Naive thymus-derived CD4-positive, alpha-beta T cell (primary cell): ENCODE data around the gene DYNC1I1. TPM values are rescaled to one million over a fixed set of nuclear protein-coding genes. Genes with fewer than 3 reads are reported as not detected.

Source experiments
- ATAC-seq: fragments of 150-1000 bp; cut with Tn5 transposase; 2 replicates; pipeline ENCODE4 v1.10.0; 2021; ENCODE audit warnings: mild to moderate bottlenecking, moderate library complexity
- CTCF ChIA-PET: fragments of 350-600 bp; sonication (Branson Sonifier 250); formaldehyde crosslinking; loops from one replicate; lab custom pipeline; 2021; ENCODE audit warnings: antibody characterized with exemption; lab: Charles Lee
- POLR2A ChIA-PET: fragments of 350-600 bp; sonication (Branson Sonifier 250); formaldehyde crosslinking; loops from one replicate; lab custom pipeline; 2021; ENCODE audit warnings: antibody characterized with exemption, inconsistent platforms; lab: Charles Lee
- DNase-seq, 9 donors: peaks; one replicate each; pipeline versions ENCODE4 v3.0.0 to v3.0.0-alpha.2; 2020 to 2022; ENCODE audit warnings: mixed read lengths in 1 of 9
- H3K27ac ChIP-seq: one replicate; pipeline ENCODE4 v1.7.0; 2013; ENCODE audit warnings: mild to moderate bottlenecking, low read depth, low read length, moderate library complexity
- H3K27me3 ChIP-seq, 2 donors: one replicate each; pipeline ENCODE4 v1.7.0; 2013; ENCODE audit warnings: low read length in 2 of 2, mild to moderate bottlenecking in 2 of 2, moderate library complexity in 2 of 2; ENCODE audit not compliant: control insufficient read depth in 2 of 2, insufficient read depth in 2 of 2
- H3K36me3 ChIP-seq, 3 experiments: 1 replicate in 2 of 3; 2 replicates in 1 of 3; pipeline ENCODE4 v1.7.0; 2013; ENCODE audit warnings: low read length in 3 of 3, mild to moderate bottlenecking in 3 of 3, moderate library complexity in 1 of 3; ENCODE audit not compliant: insufficient read depth in 3 of 3, control insufficient read depth in 2 of 3
- H3K4me1 ChIP-seq, 2 donors: one replicate each; pipeline ENCODE4 v1.7.0; 2013; ENCODE audit warnings: low read length in 2 of 2, mild to moderate bottlenecking in 2 of 2, moderate library complexity in 1 of 2; ENCODE audit not compliant: control insufficient read depth in 2 of 2, insufficient read depth in 2 of 2
- H3K4me3 ChIP-seq: 2 replicates; pipeline ENCODE4 v1.7.0; 2013; ENCODE audit warnings: mild to moderate bottlenecking, low read length
- H3K9me3 ChIP-seq, 3 experiments: 1 replicate in 2 of 3; 2 replicates in 1 of 3; pipeline ENCODE4 v1.7.0; 2013; ENCODE audit warnings: low read length in 3 of 3; ENCODE audit not compliant: control insufficient read depth in 2 of 3
- H3K27ac Mint-ChIP-seq, 9 donors: one replicate each; pipeline ENCODE4 v1.8.0; 2020 to 2022; ENCODE audit warnings: mixed read lengths in 9 of 9, mild to moderate bottlenecking in 8 of 9, moderate library complexity in 5 of 9, inconsistent platforms in 2 of 9
- H3K27me3 Mint-ChIP-seq, 5 donors: one replicate each; pipeline ENCODE4 v1.8.0; 2021 to 2022; ENCODE audit warnings: mixed read lengths in 5 of 5, mild to moderate bottlenecking in 1 of 5
- H3K36me3 Mint-ChIP-seq, 5 donors: one replicate each; pipeline ENCODE4 v1.8.0; 2020 to 2022; ENCODE audit warnings: mixed read lengths in 5 of 5, mild to moderate bottlenecking in 3 of 5, inconsistent platforms in 1 of 5
- H3K4me1 Mint-ChIP-seq, 7 donors: one replicate each; pipeline ENCODE4 v1.8.0; 2020 to 2022; ENCODE audit warnings: mixed read lengths in 7 of 7, mild to moderate bottlenecking in 3 of 7, inconsistent platforms in 1 of 7
- H3K4me3 Mint-ChIP-seq, 10 donors: one replicate each; pipeline ENCODE4 v1.8.0; 2020 to 2022; ENCODE audit warnings: mild to moderate bottlenecking in 10 of 10, mixed read lengths in 10 of 10, moderate library complexity in 6 of 10, inconsistent platforms in 2 of 10
- H3K9me3 Mint-ChIP-seq, 11 donors: one replicate each; pipeline ENCODE4 v1.8.0; 2020 to 2022; ENCODE audit warnings: mixed read lengths in 11 of 11, mild to moderate bottlenecking in 4 of 11, inconsistent platforms in 1 of 11, moderate library complexity in 1 of 11
- intact Hi-C, 2 donors: fragments of 100-400 bp; cut with micrococcal nuclease; formaldehyde crosslinking; loops; one replicate each; pipeline ENCODE4 v1.15.1; 2023
- polyA plus RNA-seq, 2 donors: library from polyadenylated mRNA; unstranded; fragments of 300-500 nt; fragmentation: Illumina TruSeq; gene quantifications; one replicate each; pipeline ENCODE4 v1.2.3, GENCODE V29; 2021
- total RNA-seq, 6 experiments: library from RNA in 5 of 6; stranded (reverse) in 5 of 6; gene quantifications; 1 replicate in 5 of 6; 2 replicates in 1 of 6; pipeline ENCODE4 v1.2.3 and lab custom pipeline; 2021 to 2026

Gene DYNC1I1
- total and polyA plus RNA-seq, 7 experiments from 2014 or later = 0.61 TPM; not detected in 6

GRCh38 chr7:96061844-96062243, 289.5 kb downstream of the DYNC1I1 start:
- no peak overlapping the region for H3K4me3 ChIP-seq
- DNase-seq (no peak), ATAC-seq (no peak)
- no peaks in the 10 kb centered on the region for H3K36me3 Mint-ChIP-seq
- no peak overlapping the region for H3K27ac ChIP-seq
- H3K4me1 Mint-ChIP-seq = peaks cover 0 to 2% (median 0%) of the 10 kb centered on the region in 7 donors
- H3K9me3 ChIP-seq = no peaks in the 10 kb centered on the region
- no peak overlapping the region for H3K27ac Mint-ChIP-seq
- no peaks in the 10 kb centered on the region for H3K36me3 ChIP-seq
- intact Hi-C loops = no loop called here
- no peaks in the 10 kb centered on the region for H3K9me3 Mint-ChIP-seq
- H3K4me1 ChIP-seq = no peaks in the 10 kb centered on the region
- H3K27me3 Mint-ChIP-seq = peaks cover 7 to 56% (median 40%) of the 10 kb centered on the region in 5 donors
- POLR2A ChIA-PET = no interaction called here
- CTCF ChIA-PET = no interaction called here
- no peaks in the 10 kb centered on the region for H3K27me3 ChIP-seq
- no peak overlapping the region for H3K4me3 Mint-ChIP-seq

GRCh38 chr7:96067321-96067720, 295.0 kb downstream of the DYNC1I1 start:
- CTCF ChIA-PET = no interaction called here
- intact Hi-C loops = no loop called here
- Histone ChIP-seq H3K4me1 (no peaks in the 10 kb centered on the region), H3K27ac (no peak overlapping the region), H3K36me3 (no peaks in the 10 kb centered on the region), H3K9me3 (no peaks in the 10 kb centered on the region), H3K4me3 (no peak overlapping the region), H3K27me3 (no peaks in the 10 kb centered on the region)
- Mint-ChIP-seq H3K9me3 (no peaks in the 10 kb centered on the region), H3K36me3 (no peaks in the 10 kb centered on the region), H3K4me1 (no peaks in the 10 kb centered on the region), H3K27ac (no peak overlapping the region), H3K27me3 (peaks cover 30 to 48% (median 41%) of the 10 kb centered on the region in 5 donors), H3K4me3 (no peak overlapping the region)
- ATAC-seq (no peak), DNase-seq (no peak)
- POLR2A ChIA-PET = no interaction called here

- H3K4me1 ChIP-seq = no peaks in the 10 kb centered on the region
- no peak overlapping the region for H3K4me3 Mint-ChIP-seq
- intact Hi-C loops = no loop called here
- CTCF ChIA-PET = interaction anchor here (0.6 kb wide), 1 partner anchor 1603 kb away, joined by 3 read pairs; no protein-coding TSS in a partner anchor
- POLR2A ChIA-PET = no interaction called here
- H3K27ac Mint-ChIP-seq = no peak overlapping the region
- no peaks in the 10 kb centered on the region for H3K4me1 Mint-ChIP-seq
- no peaks in the 10 kb centered on the region for H3K9me3 Mint-ChIP-seq
- no peaks in the 10 kb centered on the region for H3K36me3 Mint-ChIP-seq
- no peaks in the 10 kb centered on the region for H3K36me3 ChIP-seq
- no peak overlapping the region for H3K4me3 ChIP-seq
- no peak for ATAC-seq
- no peaks in the 10 kb centered on the region for H3K9me3 ChIP-seq
- DNase-seq = no peak
- no peaks in the 10 kb centered on the region for H3K27me3 ChIP-seq
- H3K27me3 Mint-ChIP-seq = peaks cover 30 to 38% (median 36%) of the 10 kb centered on the region in 5 donors
- no peak overlapping the region for H3K27ac ChIP-seq
These were observed 297.0 kb downstream of the DYNC1I1 start for GRCh38 chr7:96069401-96069800.

GRCh38 chr7:96074871-96075270, 302.5 kb downstream of the DYNC1I1 start:
- H3K36me3 ChIP-seq = no peaks in the 10 kb centered on the region
- peak overlapping the region in 5 of 10 donors; percentile 77 to 91 (median 86) for H3K4me3 Mint-ChIP-seq
- peaks cover 3 to 7% of the 10 kb centered on the region in 2 donors for H3K4me1 ChIP-seq
- H3K9me3 ChIP-seq = no peaks in the 10 kb centered on the region
- no peaks in the 10 kb centered on the region for H3K36me3 Mint-ChIP-seq
- no peak overlapping the region for H3K27ac ChIP-seq
- CTCF ChIA-PET = interaction anchor here (0.6 to 1.2 kb wide), 4 partner anchors 163 to 955 kb away, joined by 3 to 4 read pairs (median 3); no protein-coding TSS in a partner anchor
- H3K27me3 ChIP-seq = peaks cover 9 to 10% of the 10 kb centered on the region in 2 donors
- H3K4me1 Mint-ChIP-seq = peaks cover 6 to 12% (median 9%) of the 10 kb centered on the region in 7 donors
- peaks cover 40 to 57% (median 51%) of the 10 kb centered on the region in 5 donors for H3K27me3 Mint-ChIP-seq
- intact Hi-C loops = loop anchor here (1.0 to 10.0 kb wide), 9 partner anchors 159 to 1940 kb away; no protein-coding TSS in a partner anchor
- DNase-seq = no peak
- POLR2A ChIA-PET = no interaction called here
- ATAC-seq = no peak
- H3K4me3 ChIP-seq = no peak overlapping the region
- no peaks in the 10 kb centered on the region for H3K9me3 Mint-ChIP-seq
- no peak overlapping the region for H3K27ac Mint-ChIP-seq

- no peak overlapping the region for H3K27ac ChIP-seq
- Mint-ChIP-seq H3K9me3 (no peaks in the 10 kb centered on the region), H3K27me3 (peaks cover 49 to 60% (median 55%) of the 10 kb centered on the region in 5 donors), H3K36me3 (no peaks in the 10 kb centered on the region), H3K27ac (no peak overlapping the region), H3K4me1 (peaks cover 6 to 12% (median 9%) of the 10 kb centered on the region in 7 donors), H3K4me3 (peak overlapping the region; percentile 69 to 92 (median 86))
- peaks cover 9 to 10% of the 10 kb centered on the region in 2 donors for H3K27me3 ChIP-seq
- peaks cover 3 to 7% of the 10 kb centered on the region in 2 donors for H3K4me1 ChIP-seq
- CTCF ChIA-PET = interaction anchor here (0.6 to 1.2 kb wide), 3 partner anchors 951 to 954 kb away, joined by 3 to 4 read pairs (median 3); no protein-coding TSS in a partner anchor
- ATAC-seq (peak; percentile 81), DNase-seq (peak; percentile 11 to 54 (median 48))
- no peaks in the 10 kb centered on the region for H3K36me3 ChIP-seq
- no peaks in the 10 kb centered on the region for H3K9me3 ChIP-seq
- POLR2A ChIA-PET = no interaction called here
- peak overlapping the region; percentile 58 for H3K4me3 ChIP-seq
- intact Hi-C loops = loop anchor here (1.0 to 10.0 kb wide), 10 partner anchors 10 to 1939 kb away; no protein-coding TSS in a partner anchor
These were observed 303.4 kb downstream of the DYNC1I1 start for GRCh38 chr7:96075510-96076349.

GRCh38 chr7:96076350-96076707, 304.0 kb downstream of the DYNC1I1 start:
- Histone ChIP-seq H3K4me3 (no peak overlapping the region), H3K27ac (no peak overlapping the region), H3K9me3 (no peaks in the 10 kb centered on the region), H3K36me3 (no peaks in the 10 kb centered on the region), H3K4me1 (peaks cover 3 to 7% of the 10 kb centered on the region in 2 donors), H3K27me3 (peaks cover 9 to 10% of the 10 kb centered on the region in 2 donors)
- Mint-ChIP-seq H3K27me3 (peaks cover 52 to 58% (median 55%) of the 10 kb centered on the region in 5 donors), H3K9me3 (no peaks in the 10 kb centered on the region), H3K27ac (no peak overlapping the region), H3K4me1 (peaks cover 6 to 12% (median 9%) of the 10 kb centered on the region in 7 donors), H3K4me3 (peak overlapping the region; percentile 69 to 92 (median 86)), H3K36me3 (no peaks in the 10 kb centered on the region)
- DNase-seq = no peak
- ChIA-PET CTCF (interaction anchor here (0.7 to 0.8 kb wide), 2 partner anchors 24 to 902 kb away, joined by 3 read pairs; no protein-coding TSS in a partner anchor), POLR2A (no interaction called here)
- ATAC-seq = no peak
- intact Hi-C loops = loop anchor here (1.0 to 10.0 kb wide), 5 partner anchors 9 to 1938 kb away; no protein-coding TSS in a partner anchor
